Mammary epithelial cell (primary cell): ENCODE results near the gene INCENP.

Experiments
- CTCF ChIP-seq, 2 donors: IDR thresholded peaks in 1 of 2; conservative IDR thresholded peaks in 1 of 2; 2 replicates each; pipeline ENCODE4 v1.5.1; 2011 to 2012; ENCODE audit warnings: inconsistent platforms in 2 of 2, low read length in 2 of 2, mild to moderate bottlenecking in 2 of 2, control low read depth in 1 of 2, low read depth in 1 of 2; ENCODE audit not compliant: insufficient read depth in 1 of 2; ENCODE audit errors: extremely low read depth in 1 of 2
- EZH2 ChIP-seq: IDR thresholded peaks from 2 replicates; pipeline ENCODE4 v1.6.1; 2012; ENCODE audit warnings: low read length, inconsistent platforms, borderline replicate concordance

- TF ChIP-seq CTCF (conservative IDR thresholded peaks at IDR 0.05 in 1 of 2, IDR thresholded peaks at IDR 0.05 in 1 of 2; ENCODE audit: extremely low read depth in 1 of 2, insufficient read depth in 1 of 2, low read depth in 1 of 2, low read length in 2 of 2), result no peak
- TF ChIP-seq EZH2, result no peak
Measured at GRCh38 chr11:62124186-62125113, 639 bp downstream of the INCENP start.
